Activated CD8-positive, alpha-beta memory T cell treated with anti-CD3 and anti-CD28 coated beads, Interleukin-2, amount 50 U/mL, for 1 hour (primary cell): ENCODE results near the gene KRTAP17-1.
"Not testable (repeated sequence)": the region's sequence is repeated elsewhere in the genome, so short reads cannot be mapped to it uniquely, and the experiment has no call there.

Experiments
- DNase-seq: peaks from one replicate; pipeline ENCODE4 v3.0.0-alpha.2; 2020; ENCODE audit errors: extremely low read depth

The KRTAP17-1 gene

GRCh38 chr17:41304091-41304490 is 11.4 kb downstream of the KRTAP17-1 start:
- no peak for DNase-seq

DNA sequence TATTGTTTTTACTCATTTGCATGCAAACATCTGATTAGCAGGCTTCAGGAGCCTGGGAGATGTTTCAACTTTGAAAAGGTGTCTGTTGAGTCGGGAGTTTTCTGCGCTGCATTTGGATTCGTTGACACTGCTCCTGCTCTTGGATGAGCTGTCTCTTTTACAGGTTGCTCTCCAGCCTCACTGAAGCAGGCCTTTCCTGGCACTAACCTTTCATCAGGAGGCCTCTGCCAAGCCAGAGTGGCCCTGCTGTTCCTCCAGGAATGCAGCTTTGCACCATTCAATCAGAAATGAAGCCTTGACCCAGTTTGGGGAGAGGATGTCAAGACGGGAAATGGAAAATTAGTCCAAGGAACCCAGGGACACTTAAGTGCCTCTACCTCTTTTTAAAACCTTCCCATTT is 12.5 kb downstream of the KRTAP17-1 start:
- DNase-seq, result no peak

- no peak for DNase-seq
Observed at GRCh38 chr17:41301916-41302901, 13.3 kb downstream of the KRTAP17-1 start, which contains the start of gene KRTAP29-1. TSS of gene KRTAP29-1 (minus strand) at chr17:41302851. CDS start at chr17:41302851, 0 bp downstream.

GRCh38 chr17:41301204-41301790 is 14.2 kb downstream of the KRTAP17-1 start:
- DNase-seq, result no peak

DNA sequence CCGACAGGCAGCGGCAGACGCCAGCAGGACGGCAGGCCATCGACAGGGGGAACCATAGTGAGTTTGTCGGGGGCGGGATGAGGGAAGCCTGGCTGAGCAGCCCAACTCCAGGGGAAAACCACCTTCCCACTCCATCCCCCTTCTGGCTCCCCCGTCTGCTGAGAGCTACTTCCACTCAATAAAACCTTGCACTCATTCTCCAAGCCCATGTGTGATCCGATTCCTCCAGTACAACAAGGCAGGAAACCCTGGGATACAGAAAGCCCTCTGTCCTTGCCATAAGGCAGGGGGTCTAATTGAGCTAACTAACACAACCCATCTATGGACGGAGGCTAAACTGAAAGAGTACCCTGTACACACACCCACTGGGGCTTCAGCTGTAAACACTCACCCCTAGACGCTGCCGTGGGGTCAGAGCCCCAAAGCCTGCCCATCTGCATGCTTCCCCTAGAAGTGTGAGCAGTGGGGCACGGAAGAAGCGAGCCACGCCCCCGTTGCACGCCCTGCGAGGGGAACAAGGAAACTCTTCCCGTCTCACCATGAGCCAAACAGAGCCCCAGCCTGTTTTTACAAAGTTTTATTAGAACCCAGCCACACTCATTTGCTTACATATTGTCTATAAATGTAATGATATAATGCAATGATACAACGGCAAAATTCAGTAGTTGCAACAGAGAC is 16.9 kb downstream of the KRTAP17-1 start:
- DNase-seq, result no peak

DNA sequence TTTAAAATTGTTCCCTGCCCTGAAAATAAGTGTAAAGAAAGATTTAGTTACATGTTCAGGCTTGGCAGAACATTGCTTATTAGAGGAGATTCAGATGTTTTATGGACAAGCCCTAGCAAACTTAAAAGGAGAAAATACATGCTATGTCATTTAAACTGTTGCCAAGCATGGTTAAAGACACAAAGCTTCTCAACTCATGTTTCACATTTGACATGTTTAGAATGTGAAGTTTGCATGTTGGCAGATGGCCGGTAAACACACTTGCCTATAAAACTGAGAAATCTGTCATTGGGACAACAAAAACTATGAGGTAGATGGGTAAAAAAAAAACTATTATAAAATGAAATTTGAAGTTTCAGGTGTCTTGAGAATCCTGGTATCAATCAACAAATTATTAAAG is 18.7 kb downstream of the KRTAP17-1 start:
- no peak for DNase-seq

DNA sequence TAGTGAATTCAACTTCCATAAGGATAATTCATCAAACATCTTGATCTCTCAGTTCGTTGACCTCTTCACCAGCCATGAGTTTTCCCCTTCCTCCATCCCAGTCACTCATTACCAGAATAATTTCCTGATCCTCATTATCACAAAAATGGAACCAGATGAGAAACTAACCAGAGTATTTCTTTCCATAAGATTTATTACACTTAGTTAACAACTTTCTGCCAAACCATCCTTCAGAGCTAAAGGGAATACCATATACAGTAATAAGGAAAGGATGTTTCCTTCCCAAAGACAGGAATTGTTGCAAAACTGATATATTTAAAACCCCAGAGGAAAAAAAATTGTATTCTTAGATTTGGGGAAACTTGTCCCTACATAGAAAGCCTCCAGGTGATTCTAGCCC is 21.5 kb downstream of the KRTAP17-1 start:
- DNase-seq, result no peak

GRCh38 chr17:41287050-41287449 is 28.5 kb downstream of the KRTAP17-1 start:
- DNase-seq, result no peak

DNA sequence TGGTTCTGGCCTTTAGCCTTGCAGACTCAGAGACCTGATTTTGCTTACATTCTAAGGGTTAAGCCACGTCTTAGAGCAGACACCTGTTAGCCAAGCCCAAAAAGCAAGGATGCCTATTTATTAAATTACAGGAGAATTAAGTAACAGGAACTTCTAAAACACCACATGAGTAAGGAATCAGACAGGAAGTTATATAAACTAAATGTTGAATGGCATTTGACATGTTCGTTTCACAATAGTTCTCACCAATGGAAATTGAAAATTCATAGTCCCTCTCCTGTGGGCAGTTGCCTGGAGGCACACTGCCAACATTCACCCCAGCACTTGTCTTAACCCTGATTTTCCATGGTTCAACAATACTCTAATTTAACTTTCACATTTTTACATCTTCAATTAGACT is 31.0 kb downstream of the KRTAP17-1 start:
- no peak for DNase-seq

GRCh38 chr17:41284043-41284442 is 31.5 kb downstream of the KRTAP17-1 start:
- no peak for DNase-seq

GRCh38 chr17:41278176-41278955 is 37.1 kb downstream of the KRTAP17-1 start:
- no peak for DNase-seq

DNA sequence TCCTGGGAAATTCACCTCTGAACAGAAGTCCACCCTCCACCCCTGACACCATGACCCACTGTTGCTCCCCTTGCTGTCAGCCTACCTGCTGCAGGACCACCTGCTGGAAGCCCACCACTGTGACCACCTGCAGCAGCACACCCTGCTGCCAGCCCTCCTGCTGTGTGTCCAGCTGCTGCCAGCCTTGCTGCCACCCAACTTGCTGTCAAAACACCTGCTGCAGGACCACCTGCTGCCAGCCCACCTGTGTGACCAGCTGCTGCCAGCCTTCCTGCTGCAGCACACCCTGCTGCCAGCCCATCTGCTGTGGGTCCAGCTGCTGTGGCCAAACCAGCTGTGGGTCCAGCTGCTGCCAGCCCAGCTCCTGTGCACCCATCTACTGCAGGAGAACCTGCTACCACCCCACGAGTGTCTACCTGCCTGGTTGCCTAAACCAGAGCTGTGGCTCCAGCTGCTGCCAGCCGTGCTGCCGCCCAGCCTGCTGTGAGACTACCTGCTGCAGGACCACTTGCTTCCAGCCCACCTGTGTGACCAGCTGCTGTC is 39.8 kb downstream of the KRTAP17-1 start, which contains the start of gene KRTAP9-7:
KRTAP9-7 (plus strand) TSS at position 51 of the 543 bp plus-strand sequence; CDS start at position 51, 0 bp downstream.
- DNase-seq, result not testable (repeated sequence)

DNA sequence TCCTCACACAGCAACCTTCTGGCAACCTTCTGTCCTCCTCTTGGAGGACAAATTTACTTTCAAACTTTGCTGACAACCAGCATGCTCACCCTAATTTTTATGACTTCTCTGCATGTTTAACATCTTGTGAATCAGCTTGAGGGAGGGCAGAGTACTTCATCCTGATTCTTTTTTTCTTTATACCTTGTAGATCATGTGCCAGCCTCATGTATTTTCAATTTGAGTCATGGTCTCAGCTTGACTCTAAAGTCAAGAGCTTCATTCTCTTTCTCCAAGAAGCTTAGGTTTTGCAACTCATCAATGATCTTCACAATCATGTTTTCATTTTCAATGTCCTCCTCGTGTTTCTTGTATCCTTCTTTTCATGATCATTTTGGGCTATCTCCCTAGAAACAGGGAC is 43.7 kb downstream of the KRTAP17-1 start:
- DNase-seq, result no peak

DNA sequence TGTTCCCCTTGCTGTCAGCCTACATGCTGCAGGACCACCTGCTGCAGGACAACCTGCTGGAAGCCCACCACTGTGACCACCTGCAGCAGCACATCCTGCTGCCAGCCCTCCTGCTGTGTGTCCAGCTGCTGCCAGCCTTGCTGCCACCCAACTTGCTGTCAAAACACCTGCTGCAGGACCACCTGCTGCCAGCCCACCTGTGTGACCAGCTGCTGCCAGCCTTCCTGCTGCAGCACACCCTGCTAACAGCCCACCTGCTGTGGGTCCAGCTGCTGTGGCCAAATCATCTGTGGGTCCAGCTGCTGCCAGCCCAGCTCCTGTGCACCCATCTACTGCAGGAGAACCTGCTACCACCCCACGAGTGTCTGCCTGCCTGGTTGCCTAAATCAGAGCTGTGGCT is 44.2 kb downstream of the KRTAP17-1 start:
- not testable (repeated sequence) for DNase-seq

DNA sequence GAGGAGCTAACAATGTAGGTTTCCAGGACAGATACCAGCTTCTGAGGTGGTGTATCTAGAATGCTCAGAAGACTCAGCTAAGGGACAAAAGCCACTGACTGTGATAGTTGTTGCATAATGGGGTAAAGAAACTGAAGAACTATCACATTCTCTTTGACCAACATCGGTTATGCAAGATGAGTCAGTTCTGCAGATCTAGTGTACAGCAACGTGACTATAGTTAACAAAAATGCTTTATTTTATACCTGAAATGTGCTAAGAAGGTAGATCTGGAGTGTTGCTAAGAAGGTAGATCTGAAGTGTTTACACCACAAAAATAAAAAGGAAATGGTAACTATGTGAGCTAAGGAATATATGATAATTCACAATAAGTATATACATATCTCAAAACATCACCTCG is 47.8 kb downstream of the KRTAP17-1 start:
- no peak for DNase-seq

GRCh38 chr17:41265078-41265477 is 50.4 kb downstream of the KRTAP17-1 start, which contains the start of gene KRTAP9-6:
TSS of gene KRTAP9-6 (plus strand) at chr17:41265378. CDS start at chr17:41265378, 0 bp downstream.
- DNase-seq, result no peak
